GM23248 (cell line): ENCODE results near the gene TMCC1.

Experiments
- EZH2 ChIP-seq: fragments of 200-600 bp; sonication (generic); IDR thresholded peaks from 2 replicates; pipeline ENCODE4 v1.6.1; 2018; ENCODE audit warnings: antibody characterized with exemption, mild to moderate bottlenecking; ENCODE audit not compliant: insufficient read depth, poor library complexity, severe bottlenecking
- EZH2phosphoT487 ChIP-seq: fragments of 200-600 bp; sonication (generic); IDR thresholded peaks from 2 replicates; pipeline ENCODE4 v1.6.1; 2018; ENCODE audit warnings: antibody characterized with exemption, moderate library complexity, mild to moderate bottlenecking, low read depth; ENCODE audit not compliant: insufficient read depth

GRCh38 chr3:129747136-129747535, 146.4 kb downstream of the TMCC1 start:
- TF ChIP-seq EZH2phosphoT487 (no peak), EZH2 (no peak)
